DND-41 (cell line): Measurements from ENCODE around the gene LLGL1.

Experiments used
- ATAC-seq: fragments of 200-7000 bp; cut with Tn5 transposase; 3 replicates; pipeline ENCODE4 v1.9.1; 2021; ENCODE audit warnings: low read depth; ENCODE audit not compliant: insufficient read depth
- DNase-seq: peaks from one replicate; pipeline ENCODE4 v3.0.0-alpha.2; 2020
- H2AFZ ChIP-seq: 2 replicates; pipeline ENCODE4 v1.6.0; 2012; ENCODE audit warnings: low read depth, low read length
- H3K27ac ChIP-seq: 2 replicates; pipeline ENCODE4 v1.5.1; 2012; ENCODE audit warnings: low read length, inconsistent platforms
- H3K27me3 ChIP-seq: fragments of 200-600 bp; sonication (generic); 2 replicates; pipeline ENCODE4 v1.6.0; 2012; ENCODE audit warnings: low read length, mild to moderate bottlenecking, inconsistent platforms; ENCODE audit not compliant: insufficient read depth, poor library complexity
- H3K36me3 ChIP-seq: 2 replicates; pipeline ENCODE4 v1.5.1; 2012; ENCODE audit warnings: low read length, inconsistent platforms; ENCODE audit not compliant: insufficient read depth
- H3K4me1 ChIP-seq: 2 replicates; pipeline ENCODE4 v1.5.1; 2012; ENCODE audit warnings: mild to moderate bottlenecking, low read length; ENCODE audit not compliant: insufficient read depth
- H3K4me2 ChIP-seq: 2 replicates; pipeline ENCODE4 v1.6.0; 2012; ENCODE audit warnings: mild to moderate bottlenecking, moderate library complexity, low read length, inconsistent platforms; ENCODE audit not compliant: insufficient read depth
- H3K4me3 ChIP-seq, 2 experiments: fragments of 200-600 bp in 1 of 2; shearing (Covaris generic) in 1 of 2; 2 replicates each; pipeline ENCODE4 v1.5.1; 2012 to 2016; ENCODE audit warnings: inconsistent platforms in 2 of 2, low read length in 2 of 2, mild to moderate bottlenecking in 2 of 2, low read depth in 1 of 2, moderate library complexity in 1 of 2
- H3K79me2 ChIP-seq: 2 replicates; pipeline ENCODE4 v1.6.0; 2012; ENCODE audit warnings: low read length, inconsistent platforms; ENCODE audit not compliant: insufficient read depth
- H3K9ac ChIP-seq: 2 replicates; pipeline ENCODE4 v1.6.0; 2012; ENCODE audit warnings: low read depth, mild to moderate bottlenecking, inconsistent platforms, low read length, moderate library complexity
- H3K9me3 ChIP-seq: 2 replicates; pipeline ENCODE4 v1.5.1; 2012; ENCODE audit warnings: low read length, moderate library complexity, mild to moderate bottlenecking, inconsistent platforms; ENCODE audit not compliant: insufficient read depth, severe bottlenecking
- H4K20me1 ChIP-seq: 2 replicates; pipeline ENCODE4 v1.6.0; 2012; ENCODE audit warnings: low read length; ENCODE audit not compliant: insufficient read depth
- CTCF ChIP-seq: IDR thresholded peaks from 2 replicates; pipeline ENCODE4 v1.5.1; 2012; ENCODE audit warnings: borderline replicate concordance, low read length, moderate library complexity, mild to moderate bottlenecking; ENCODE audit not compliant: poor library complexity, severe bottlenecking; ENCODE audit errors: extremely low read depth
- EZH2 ChIP-seq: IDR thresholded peaks from 3 replicates; pipeline ENCODE4 v1.6.1; 2012; ENCODE audit warnings: borderline replicate concordance, low read depth, mild to moderate bottlenecking, moderate library complexity, low read length, inconsistent platforms; ENCODE audit not compliant: severe bottlenecking

LLGL1 gene

GRCh38 chr17:18230288-18231141 is 5.1 kb downstream of the LLGL1 start:
- H3K9me3 ChIP-seq, result no peaks in the 10 kb centered on the region
- H4K20me1 ChIP-seq, result peaks cover 42% of the 10 kb centered on the region
- H2AFZ ChIP-seq, result no peak overlapping the region
- H3K36me3 ChIP-seq, result peaks cover 35% of the 10 kb centered on the region
- H3K9ac ChIP-seq, result no peak overlapping the region
- no peaks in the 10 kb centered on the region for H3K27me3 ChIP-seq
- TF ChIP-seq CTCF (no peak), EZH2 (no peak)
- H3K4me3 ChIP-seq, result no peak overlapping the region
- ATAC-seq, result no peak
- no peak for DNase-seq
- H3K4me2 ChIP-seq, result no peak overlapping the region
- H3K4me1 ChIP-seq, result peaks cover 25% of the 10 kb centered on the region
- H3K27ac ChIP-seq, result no peak overlapping the region
- peaks cover 49% of the 10 kb centered on the region for H3K79me2 ChIP-seq

GRCh38 chr17:18231164-18231563 is 5.7 kb downstream of the LLGL1 start:
- H3K4me2 ChIP-seq, result no peak overlapping the region
- DNase-seq, result no peak
- no peak overlapping the region for H3K4me3 ChIP-seq
- peaks cover 42% of the 10 kb centered on the region for H4K20me1 ChIP-seq
- no peaks in the 10 kb centered on the region for H3K9me3 ChIP-seq
- no peak overlapping the region for H3K9ac ChIP-seq
- H3K79me2 ChIP-seq, result peaks cover 45% of the 10 kb centered on the region
- ATAC-seq, result no peak
- H3K27ac ChIP-seq, result no peak overlapping the region
- no peaks in the 10 kb centered on the region for H3K27me3 ChIP-seq
- H3K4me1 ChIP-seq, result peaks cover 22% of the 10 kb centered on the region
- no peak for TF ChIP-seq CTCF
- TF ChIP-seq EZH2, result no peak
- peaks cover 42% of the 10 kb centered on the region for H3K36me3 ChIP-seq
- H2AFZ ChIP-seq, result no peak overlapping the region

GRCh38 chr17:18233803-18234518 is 8.5 kb downstream of the LLGL1 start:
- Histone ChIP-seq H3K4me3 (no peak overlapping the region), H3K9me3 (no peaks in the 10 kb centered on the region), H3K4me1 (no peaks in the 10 kb centered on the region), H4K20me1 (peaks cover 20% of the 10 kb centered on the region), H2AFZ (no peak overlapping the region), H3K27me3 (no peaks in the 10 kb centered on the region), H3K36me3 (peaks cover 65% of the 10 kb centered on the region), H3K9ac (no peak overlapping the region), H3K27ac (no peak overlapping the region), H3K4me2 (no peak overlapping the region), H3K79me2 (peaks cover 17% of the 10 kb centered on the region)
- TF ChIP-seq EZH2, result no peak
- TF ChIP-seq CTCF, result no peak
- ATAC-seq (no peak), DNase-seq (no peak)
